ENCODE measurements around the gene MMEL1. TPM values are rescaled to one million over a fixed set of nuclear protein-coding genes. Genes with fewer than 3 reads are reported as not detected.

The MMEL1 gene
- total RNA-seq, 1 experiment from 2014 or later = not detected

DNA sequence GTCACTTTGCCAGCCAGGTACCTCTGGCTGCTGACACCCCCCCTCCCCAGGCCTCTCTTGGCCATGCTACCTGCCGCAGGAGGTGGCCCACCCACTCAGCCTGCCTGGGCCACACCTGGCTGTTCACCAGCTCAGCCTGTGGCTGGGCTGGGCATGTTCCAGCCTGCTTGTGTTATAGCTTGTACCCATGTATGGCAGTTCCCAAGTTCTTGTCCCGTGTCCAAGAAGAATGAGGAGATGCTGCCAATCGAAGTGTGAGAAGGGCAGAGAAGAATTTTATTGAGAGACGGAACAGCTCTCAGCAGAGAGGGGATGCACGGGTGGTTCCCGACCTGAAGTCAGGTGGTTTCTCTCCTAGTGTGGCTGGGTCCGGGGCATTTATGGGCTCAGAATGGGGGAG is 3.9 kb upstream of the MMEL1 start:
- no peak for TF ChIP-seq CREB1 (CRISPR knock-in tag; IDR thresholded peaks at IDR 0.05)
- no peak for TF ChIP-seq ZNF396 (CRISPR knock-in tag; IDR thresholded peaks at IDR 0.05; ENCODE audit: borderline replicate concordance)
- no peak for TF ChIP-seq ELF4 (CRISPR knock-in tag; IDR thresholded peaks at IDR 0.05; ENCODE audit: low read depth)
- no peak for TF ChIP-seq USF1 (CRISPR knock-in tag; IDR thresholded peaks at IDR 0.05)
- TF ChIP-seq ZNF138 (CRISPR knock-in tag; conservative IDR thresholded peaks at IDR 0.05) = no peak
- TF ChIP-seq, protein P1, sequence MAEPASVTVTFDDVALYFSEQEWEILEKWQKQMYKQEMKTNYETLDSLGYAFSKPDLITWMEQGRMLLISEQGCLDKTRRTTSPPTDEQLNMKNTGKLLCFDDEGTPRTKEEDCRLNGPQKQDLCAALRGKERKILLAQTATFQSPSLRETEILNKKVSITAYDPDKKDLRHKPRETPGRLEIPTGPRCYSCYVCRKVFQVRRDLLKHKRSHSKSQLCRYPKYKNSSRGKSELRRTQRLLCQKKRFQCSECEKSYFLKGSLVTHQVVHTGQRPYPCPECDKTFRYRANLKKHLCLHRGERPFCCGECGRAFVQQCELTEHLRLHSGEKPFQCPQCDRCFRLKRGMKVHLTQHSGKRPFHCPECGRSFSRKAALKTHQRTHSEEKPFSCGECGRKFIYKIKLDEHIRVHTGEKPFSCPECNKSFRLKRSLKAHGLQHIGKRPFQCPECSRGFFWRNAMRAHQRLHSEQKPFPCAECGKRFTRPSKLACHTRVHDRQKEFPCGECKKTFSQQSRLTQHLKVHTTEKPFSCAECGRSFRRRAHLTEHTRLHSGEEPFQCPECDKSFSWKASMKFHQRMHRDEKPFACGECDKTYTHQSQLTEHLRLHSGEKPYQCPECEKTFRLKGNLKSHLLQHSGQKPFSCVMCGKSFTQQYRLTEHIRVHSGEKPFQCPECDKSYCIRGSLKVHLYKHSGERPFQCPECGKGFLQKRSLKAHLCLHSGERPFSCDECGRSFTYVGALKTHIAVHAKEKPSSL (CRISPR knock-in tag; conservative IDR thresholded peaks at IDR 0.05) = no peak
- TF ChIP-seq ZNF512 (CRISPR knock-in tag; IDR thresholded peaks at IDR 0.05; ENCODE audit: borderline replicate concordance) = no peak
- no peak for TF ChIP-seq E2F1 (CRISPR knock-in tag; IDR thresholded peaks at IDR 0.05)
- no peak for TF ChIP-seq FOXP1 (CRISPR knock-in tag; IDR thresholded peaks at IDR 0.05; ENCODE audit: borderline replicate concordance)
- TF ChIP-seq TCF7 (CRISPR knock-in tag; IDR thresholded peaks at IDR 0.05; ENCODE audit: low read depth) = no peak
- no peak for TF ChIP-seq TEAD4 (CRISPR knock-in tag; IDR thresholded peaks at IDR 0.05)
- no peak for TF ChIP-seq IRF1 (CRISPR knock-in tag; IDR thresholded peaks at IDR 0.05)
- TF ChIP-seq CTCF (IDR thresholded peaks at IDR 0.05) = no peak
- TF ChIP-seq, protein P2, sequence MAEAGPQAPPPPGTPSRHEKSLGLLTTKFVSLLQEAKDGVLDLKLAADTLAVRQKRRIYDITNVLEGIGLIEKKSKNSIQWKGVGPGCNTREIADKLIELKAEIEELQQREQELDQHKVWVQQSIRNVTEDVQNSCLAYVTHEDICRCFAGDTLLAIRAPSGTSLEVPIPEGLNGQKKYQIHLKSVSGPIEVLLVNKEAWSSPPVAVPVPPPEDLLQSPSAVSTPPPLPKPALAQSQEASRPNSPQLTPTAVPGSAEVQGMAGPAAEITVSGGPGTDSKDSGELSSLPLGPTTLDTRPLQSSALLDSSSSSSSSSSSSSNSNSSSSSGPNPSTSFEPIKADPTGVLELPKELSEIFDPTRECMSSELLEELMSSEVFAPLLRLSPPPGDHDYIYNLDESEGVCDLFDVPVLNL (CRISPR knock-in tag; IDR thresholded peaks at IDR 0.05; ENCODE audit: borderline replicate concordance, low read depth) = no peak
- TF ChIP-seq ZNF121 (CRISPR knock-in tag; IDR thresholded peaks at IDR 0.05) = no peak
- no peak for TF ChIP-seq NR2C2 (CRISPR knock-in tag; IDR thresholded peaks at IDR 0.05)
- CTCF ChIA-PET = no interaction called here
- H3K27ac Mint-ChIP-seq = no peak overlapping the region

More for the DNA sequence above, 3.9 kb upstream of the MMEL1 start:
- Mint-ChIP-seq H3K4me3 (no peak overlapping the region), H3K27me3 (ENCODE audit: low read depth) (peaks cover 47% of the 10 kb centered on the region), H3K4me1 (0 out of 2 replicates have a peak, but pooled peaks cover 2% of the 10 kb centered on the region), H3K9me3 (peaks cover 18% of the 10 kb centered on the region), H3K36me3 (peaks cover 16% of the 10 kb centered on the region)
- DNase-seq (ENCODE audit: low spot score) (no peak), ATAC-seq (no peak)
- POLR2A ChIA-PET = no interaction called here
